Measurements from ENCODE around the gene MED16. TPM values are rescaled to one million over a fixed set of nuclear protein-coding genes. Genes with fewer than 3 reads are reported as not detected.

Gene MED16
- total RNA-seq, 4 donors from 2014 or later, result 58.1 to 158 (median 78.4) TPM

GRCh38 chr19:876780-877314, 16.1 kb downstream of the MED16 start:
- Histone ChIP-seq H3K4me1 (peaks cover 5 to 9% (median 8%) of the 10 kb centered on the region in 4 donors), H3K36me3 (peaks cover 0 to 25% (median 8%) of the 10 kb centered on the region in 4 donors), H3K4me3 (no peak overlapping the region), H3K27me3 (no peaks in the 10 kb centered on the region), H3K9me3 (no peaks in the 10 kb centered on the region), H3K27ac (no peak overlapping the region)
- intact Hi-C loops (cut with DNase I; ENCODE audit: low total_unique reads) (no loop called here), in situ Hi-C loops (cut with MboI; ENCODE audit: low pct_ligation_motif_present in 1 of 4, low pct_unique_long_range_greater_than_20kb in 1 of 4, low sequenced_read_pairs in 3 of 4) (no loop called here)
- TF ChIP-seq POLR2AphosphoS5 (IDR thresholded peaks at IDR 0.05), result no peak
- TF ChIP-seq EP300 (IDR thresholded peaks at IDR 0.05; ENCODE audit: low read depth), result no peak
- TF ChIP-seq CTCF (IDR thresholded peaks at IDR 0.05), result no peak
- no peak for TF ChIP-seq POLR2A (IDR thresholded peaks at IDR 0.05)
- no peak for DNase-seq
- 88% methylated on average over 22 of the region's 29 CpGs; no CpG with 5 or more reads in 1 of the 2 donors for WGBS, 2 donors (ENCODE audit: low coverage in 1 of 2)

GRCh38 chr19:876089-876488, 16.9 kb downstream of the MED16 start:
- 78 to 100% methylated on average over 1 to 18 of the region's 18 CpGs for WGBS, 2 donors (ENCODE audit: low coverage in 1 of 2)
- intact Hi-C loops (cut with DNase I; ENCODE audit: low total_unique reads) (no loop called here), in situ Hi-C loops (cut with MboI; ENCODE audit: low pct_ligation_motif_present in 1 of 4, low pct_unique_long_range_greater_than_20kb in 1 of 4, low sequenced_read_pairs in 3 of 4) (no loop called here)
- no peak for TF ChIP-seq CTCF (IDR thresholded peaks at IDR 0.05)
- no peak overlapping the region for H3K27ac ChIP-seq
- no peaks in the 10 kb centered on the region for H3K27me3 ChIP-seq
- H3K4me3 ChIP-seq, result no peak overlapping the region
- peaks cover 6 to 11% (median 9%) of the 10 kb centered on the region in 4 donors for H3K4me1 ChIP-seq
- H3K9me3 ChIP-seq, result no peaks in the 10 kb centered on the region
- peaks cover 0 to 19% (median 6%) of the 10 kb centered on the region in 4 donors for H3K36me3 ChIP-seq
- DNase-seq, result no peak

GRCh38 chr19:875265-875879, 17.6 kb downstream of the MED16 start:
- in situ Hi-C loops (cut with MboI; ENCODE audit: low pct_ligation_motif_present in 1 of 4, low pct_unique_long_range_greater_than_20kb in 1 of 4, low sequenced_read_pairs in 3 of 4), result no loop called here
- H3K27ac ChIP-seq, result no peak overlapping the region
- no peak overlapping the region for H3K4me3 ChIP-seq
- H3K4me1 ChIP-seq, result peaks cover 6 to 13% (median 10%) of the 10 kb centered on the region in 4 donors
- H3K27me3 ChIP-seq, result no peaks in the 10 kb centered on the region
- intact Hi-C loops (cut with DNase I; ENCODE audit: low total_unique reads), result no loop called here
- no peaks in the 10 kb centered on the region for H3K9me3 ChIP-seq
- TF ChIP-seq POLR2AphosphoS5 (IDR thresholded peaks at IDR 0.05) (no peak), POLR2A (IDR thresholded peaks at IDR 0.05) (no peak), CTCF (IDR thresholded peaks at IDR 0.05) (no peak), EP300 (IDR thresholded peaks at IDR 0.05; ENCODE audit: low read depth) (no peak)
- DNase-seq, result no peak
- WGBS, 2 donors (ENCODE audit: low coverage in 1 of 2), result 91 to 95% methylated on average over 14 to 27 of the region's 28 CpGs
- H3K36me3 ChIP-seq, result peaks cover 0 to 14% (median 4%) of the 10 kb centered on the region in 4 donors

- H3K9me3 ChIP-seq, result no peaks in the 10 kb centered on the region
- H3K36me3 ChIP-seq, result peaks cover 0 to 9% (median 2%) of the 10 kb centered on the region in 4 donors
- WGBS, 2 donors (ENCODE audit: low coverage in 1 of 2), result 94% methylated on average over 16 of the region's 22 CpGs; no CpG with 5 or more reads in 1 of the 2 donors
- intact Hi-C loops (cut with DNase I; ENCODE audit: low total_unique reads), result no loop called here
- H3K4me3 ChIP-seq, result no peak overlapping the region
- H3K27ac ChIP-seq, result peak overlapping the region in 3 of 4 donors; percentile 28 to 86 (median 37)
- H3K4me1 ChIP-seq, result peaks cover 12 to 25% (median 17%) of the 10 kb centered on the region in 4 donors
- H3K27me3 ChIP-seq, result no peaks in the 10 kb centered on the region
- TF ChIP-seq POLR2AphosphoS5 (IDR thresholded peaks at IDR 0.05) (no peak), EP300 (IDR thresholded peaks at IDR 0.05; ENCODE audit: low read depth) (no peak), CTCF (IDR thresholded peaks at IDR 0.05) (no peak), POLR2A (IDR thresholded peaks at IDR 0.05) (no peak)
- in situ Hi-C loops (cut with MboI; ENCODE audit: low pct_ligation_motif_present in 1 of 4, low pct_unique_long_range_greater_than_20kb in 1 of 4, low sequenced_read_pairs in 3 of 4), result loop anchor here in 1 of 4 donors (25.0 kb wide), 1 partner anchor 114 kb away; the partner anchor contains the start of gene WDR18
- DNase-seq, result no peak
Measured at GRCh38 chr19:873561-874041, 19.4 kb downstream of the MED16 start.

Data from transverse colon (tissue), 4 donors.